Activated gamma-delta T cell treated with Interleukin-2 at 50 U/mL for 16 hours (primary cell): ENCODE data around the gene STAG1.
"Not testable (repeated sequence)": the region's sequence is repeated elsewhere in the genome, so short reads cannot be mapped to it uniquely, and the experiment has no call there.

Experiments
- DNase-seq: peaks from one replicate; pipeline ENCODE4 v3.0.0-alpha.2; 2020

Gene STAG1

GRCh38 chr3:136576279-136577009 lies 175.7 kb downstream of the STAG1 start:
- DNase-seq = no peak

- DNase-seq = no peak
Observed at GRCh38 chr3:136567599-136568188, 184.5 kb downstream of the STAG1 start.

GRCh38 chr3:136564962-136565361 lies 187.2 kb downstream of the STAG1 start:
- not testable (repeated sequence) for DNase-seq

GRCh38 chr3:136562026-136562425 lies 190.2 kb downstream of the STAG1 start:
- no peak for DNase-seq

GRCh38 chr3:136559896-136560295 lies 192.3 kb downstream of the STAG1 start:
- no peak for DNase-seq

GRCh38 chr3:136549461-136549860 lies 202.7 kb downstream of the STAG1 start:
- DNase-seq = not testable (repeated sequence)

- DNase-seq = no peak
Observed at GRCh38 chr3:136547293-136547692, 204.9 kb downstream of the STAG1 start.

GRCh38 chr3:136546720-136547119 lies 205.5 kb downstream of the STAG1 start:
- no peak for DNase-seq

GRCh38 chr3:136545664-136546268 lies 206.4 kb downstream of the STAG1 start:
- no peak for DNase-seq

- DNase-seq = no peak
Observed at GRCh38 chr3:136544532-136544931, 207.6 kb downstream of the STAG1 start.

GRCh38 chr3:136543385-136543784 lies 208.8 kb downstream of the STAG1 start:
- no peak for DNase-seq

- DNase-seq = no peak
Observed at GRCh38 chr3:136535906-136536305, 216.3 kb downstream of the STAG1 start.

GRCh38 chr3:136532766-136533165 lies 219.4 kb downstream of the STAG1 start:
- no peak for DNase-seq

GRCh38 chr3:136518102-136518501 lies 234.1 kb downstream of the STAG1 start:
- no peak for DNase-seq

GRCh38 chr3:136516656-136517055 lies 235.5 kb downstream of the STAG1 start:
- DNase-seq = no peak

GRCh38 chr3:136516095-136516494 lies 236.1 kb downstream of the STAG1 start:
- no peak for DNase-seq

GRCh38 chr3:136514533-136514932 lies 237.6 kb downstream of the STAG1 start:
- DNase-seq = not testable (repeated sequence)

GRCh38 chr3:136513367-136513766 lies 238.8 kb downstream of the STAG1 start:
- DNase-seq = no peak

- no peak for DNase-seq
Observed at GRCh38 chr3:136512381-136512780, 239.8 kb downstream of the STAG1 start.

- DNase-seq = no peak
Observed at GRCh38 chr3:136505676-136506075, 246.5 kb downstream of the STAG1 start.

- no peak for DNase-seq
Observed at GRCh38 chr3:136503056-136503455, 249.1 kb downstream of the STAG1 start.

GRCh38 chr3:136498919-136499447 lies 253.2 kb downstream of the STAG1 start:
- DNase-seq = no peak

GRCh38 chr3:136495213-136495612 lies 257.0 kb downstream of the STAG1 start:
- DNase-seq = no peak
